HG03064 (cell line): ENCODE data around the gene PSORS1C1.
"Not testable (repeated sequence)": the region's sequence is repeated elsewhere in the genome, so short reads cannot be mapped to it uniquely, and the experiment has no call there.

Experiments used
- ATAC-seq: cut with Tn5 transposase; IDR thresholded peaks from one replicate; pipeline ENCODE4 v1.9.1; 2021; ENCODE audit warnings: low read depth; ENCODE audit not compliant: unreplicated experiment

The PSORS1C1 gene, protein sequence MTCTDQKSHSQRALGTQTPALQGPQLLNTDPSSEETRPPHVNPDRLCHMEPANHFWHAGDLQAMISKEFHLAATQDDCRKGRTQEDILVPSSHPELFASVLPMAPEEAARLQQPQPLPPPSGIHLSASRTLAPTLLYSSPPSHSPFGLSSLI

GRCh38 chr6:31114541-31114878, at the start of gene PSORS1C1:
PSORS1C1 (plus strand) TSS chr6:31114800; CDS start chr6:31129633, 14,833 bp downstream.
- no peak for ATAC-seq

DNA sequence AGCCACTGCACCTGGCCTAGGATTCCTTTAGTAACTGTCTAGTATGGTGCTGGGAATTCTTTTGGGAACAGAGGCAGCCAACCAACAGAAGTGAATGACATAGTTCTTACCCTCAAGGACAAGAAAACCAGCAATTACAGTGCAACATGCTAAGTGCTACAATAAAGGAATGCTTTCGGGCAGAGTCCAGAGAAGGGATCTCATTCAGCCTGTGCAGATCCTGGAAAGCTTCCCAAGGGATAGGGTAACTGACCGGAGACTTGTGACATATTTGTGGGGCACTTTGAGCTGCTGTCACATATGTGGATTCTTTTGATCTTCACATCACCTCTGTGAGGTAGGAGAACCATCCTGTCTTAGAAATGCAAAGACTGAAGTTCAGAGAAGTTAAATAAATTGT, 49.0 kb upstream of the PSORS1C1 start:
- no peak for ATAC-seq

GRCh38 chr6:31067028-31067427, 47.6 kb upstream of the PSORS1C1 start:
- ATAC-seq = not testable (repeated sequence)

DNA sequence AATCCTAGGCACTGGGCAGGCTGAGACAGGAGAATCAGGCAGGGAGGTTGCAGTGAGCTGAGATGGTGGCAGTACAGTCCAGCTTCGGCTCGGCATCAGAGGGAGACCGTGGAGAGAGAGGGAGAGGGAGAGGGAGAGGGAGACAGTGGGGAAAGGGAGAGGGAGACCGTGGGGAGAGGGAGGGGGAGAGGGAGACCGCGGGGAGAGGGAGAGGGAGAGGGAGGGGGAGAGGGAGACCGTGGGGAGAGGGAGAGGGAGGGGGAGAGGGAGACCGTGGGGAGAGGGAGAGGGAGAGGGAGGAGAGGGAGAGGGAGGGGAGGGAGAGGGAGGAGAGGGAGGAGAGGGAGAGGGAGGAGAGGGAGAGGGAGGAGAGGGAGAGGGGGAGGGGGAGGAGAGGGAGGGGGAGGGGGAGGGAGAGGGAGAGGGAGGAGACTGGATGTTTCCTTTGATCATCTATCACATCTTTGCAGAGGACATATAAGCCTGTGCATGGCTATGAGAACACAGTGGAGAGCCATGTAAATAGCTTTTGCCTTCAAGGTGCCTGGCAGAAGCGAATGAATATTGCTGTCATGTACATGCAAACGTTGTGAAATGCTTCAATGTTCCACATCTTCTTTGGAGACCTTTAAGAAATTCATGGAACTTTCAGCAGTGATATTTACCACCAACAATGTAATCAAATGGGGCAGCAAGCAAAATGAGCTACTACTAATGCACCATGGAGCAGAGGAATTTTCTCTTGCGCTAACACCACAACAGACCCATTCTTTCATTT, 46.5 kb upstream of the PSORS1C1 start:
- ATAC-seq = not testable (repeated sequence)

GRCh38 chr6:31068669-31069340, 45.8 kb upstream of the PSORS1C1 start:
- ATAC-seq = no peak

DNA sequence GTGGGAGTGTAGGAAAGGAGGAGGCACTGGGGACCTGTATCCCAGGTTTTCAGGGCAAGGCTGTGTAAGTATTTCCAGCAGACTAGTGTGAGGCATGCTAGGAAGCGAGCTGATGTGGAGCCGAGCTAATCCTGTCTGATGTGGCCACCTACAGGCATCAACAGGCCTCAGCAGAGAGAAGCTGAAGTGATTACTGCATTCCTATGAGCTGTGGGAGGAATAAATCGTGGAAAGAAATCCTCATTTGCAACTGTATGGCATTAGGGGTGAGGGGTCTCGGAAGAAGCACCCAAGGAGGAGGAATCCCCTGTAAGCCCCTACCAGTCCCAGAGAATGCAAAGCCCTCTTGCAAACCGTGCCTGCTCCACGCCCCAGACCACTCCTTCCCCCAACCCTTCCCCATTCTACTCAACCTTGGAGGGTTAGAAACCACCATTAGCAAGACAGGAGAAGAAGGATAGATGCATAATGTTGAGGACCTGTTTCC, 43.8 kb upstream of the PSORS1C1 start:
- no peak for ATAC-seq

DNA sequence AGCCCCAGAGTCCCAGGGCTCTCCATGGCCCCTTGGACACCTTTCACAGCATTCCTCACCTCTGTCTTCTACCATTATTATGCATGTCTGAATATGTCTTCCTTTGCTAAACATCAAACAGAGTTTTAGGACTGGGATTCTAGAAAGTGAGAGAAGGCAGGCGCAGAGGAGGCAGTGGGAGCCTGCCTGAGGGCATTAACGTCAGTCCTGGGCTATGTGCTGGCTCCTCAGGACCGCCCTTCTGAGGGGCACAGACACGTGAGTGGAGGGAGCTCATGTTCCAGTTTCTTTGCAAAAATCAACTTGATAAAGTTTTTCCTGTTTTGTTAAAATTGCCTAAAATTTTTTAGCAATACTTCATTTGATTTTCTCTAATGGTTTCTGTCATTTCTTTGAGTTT, 40.2 kb upstream of the PSORS1C1 start:
- no peak for ATAC-seq

GRCh38 chr6:31075528-31075927, 39.1 kb upstream of the PSORS1C1 start:
- ATAC-seq = no peak

GRCh38 chr6:31076611-31077010, 38.0 kb upstream of the PSORS1C1 start:
- no peak for ATAC-seq

GRCh38 chr6:31079656-31080261, 34.8 kb upstream of the PSORS1C1 start:
- ATAC-seq = no peak

DNA sequence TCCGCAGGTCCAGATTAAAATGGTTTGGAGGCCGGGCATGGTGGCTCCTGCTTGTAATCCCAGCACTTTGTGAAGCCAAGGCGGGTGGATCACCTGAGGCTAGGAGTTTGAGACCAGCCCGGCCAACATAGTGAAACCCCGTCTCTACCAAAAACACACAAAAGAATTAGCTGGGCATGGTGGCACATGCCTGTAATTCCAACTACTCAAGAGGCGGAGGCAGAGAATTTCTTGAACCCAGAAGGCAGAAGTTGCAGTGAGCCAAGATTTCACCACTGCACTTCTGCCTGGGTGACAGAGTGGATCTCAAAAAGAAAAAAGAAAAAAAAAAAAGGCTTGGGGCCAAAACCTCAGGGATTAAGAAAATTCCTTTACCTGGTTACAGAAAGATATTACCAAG, 32.7 kb upstream of the PSORS1C1 start:
- no peak for ATAC-seq

- no peak for ATAC-seq
Measured at GRCh38 chr6:31083742-31084354, 30.8 kb upstream of the PSORS1C1 start.

DNA sequence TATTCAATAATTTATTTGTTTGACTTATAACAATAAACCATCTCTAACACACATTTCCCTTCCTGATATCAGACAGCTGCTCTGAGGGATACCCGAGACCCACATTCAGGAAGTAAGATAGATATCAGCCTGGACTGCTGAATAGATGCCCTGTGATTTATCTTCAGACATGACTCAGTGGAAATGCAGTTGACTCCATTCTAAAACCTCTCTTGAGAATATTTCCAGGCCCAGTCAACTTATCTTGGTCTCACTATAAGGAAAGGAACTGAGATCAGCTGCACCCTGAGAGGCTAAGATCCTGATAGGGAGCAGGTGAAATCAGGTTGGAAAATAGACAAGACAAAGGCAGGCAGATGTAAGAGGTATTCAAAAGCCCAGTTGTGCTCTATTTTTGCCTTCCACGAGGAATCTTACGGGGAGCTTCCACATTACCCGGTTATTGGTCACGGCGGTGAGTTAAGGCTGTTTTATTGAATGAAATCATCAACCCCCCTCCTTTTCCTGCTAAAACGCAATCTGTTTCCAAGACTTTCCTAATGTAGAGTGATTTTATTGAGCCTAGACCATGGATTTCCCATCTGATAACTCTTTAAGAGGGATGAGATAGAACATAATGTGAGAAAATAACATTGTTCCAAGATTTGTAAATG, 27.7 kb upstream of the PSORS1C1 start:
- no peak for ATAC-seq

- no peak for ATAC-seq
Measured at GRCh38 chr6:31087494-31088089, 27.0 kb upstream of the PSORS1C1 start.

DNA sequence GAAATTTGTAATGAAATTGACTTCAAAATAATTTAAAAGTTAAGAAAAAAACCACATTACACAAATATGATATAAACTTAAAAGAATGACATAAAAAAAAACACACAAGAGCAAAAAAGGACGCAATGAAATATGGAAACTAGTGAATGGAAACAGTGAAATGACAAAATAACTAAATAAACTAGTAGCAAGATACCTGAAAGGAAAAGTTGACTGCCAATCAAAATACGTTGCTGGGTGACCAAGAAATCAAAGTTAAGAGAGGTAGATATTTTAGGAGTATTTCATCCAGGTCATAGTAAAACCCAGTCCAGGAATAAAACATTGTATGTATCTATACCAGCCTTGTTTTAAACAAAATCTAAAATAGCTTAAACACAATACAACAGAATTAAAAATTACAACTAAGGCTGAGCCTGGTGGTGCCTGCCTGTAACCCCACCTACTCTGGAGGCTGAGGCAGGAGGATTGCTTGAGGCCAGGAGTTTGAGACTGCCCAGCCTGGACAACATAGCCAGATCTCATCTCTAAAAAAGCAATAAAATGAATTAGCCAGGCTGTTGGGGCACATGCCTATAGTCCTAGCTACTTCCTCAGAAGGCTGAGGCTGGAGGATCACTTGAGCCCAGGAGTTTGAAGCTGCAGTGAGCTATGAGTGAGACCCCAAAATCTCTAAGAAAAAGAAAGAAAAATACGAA, 24.2 kb upstream of the PSORS1C1 start:
- no peak for ATAC-seq

- no peak for ATAC-seq
Measured at GRCh38 chr6:31090973-31091364, 23.6 kb upstream of the PSORS1C1 start.

GRCh38 chr6:31091680-31092079, 22.9 kb upstream of the PSORS1C1 start:
- no peak for ATAC-seq

DNA sequence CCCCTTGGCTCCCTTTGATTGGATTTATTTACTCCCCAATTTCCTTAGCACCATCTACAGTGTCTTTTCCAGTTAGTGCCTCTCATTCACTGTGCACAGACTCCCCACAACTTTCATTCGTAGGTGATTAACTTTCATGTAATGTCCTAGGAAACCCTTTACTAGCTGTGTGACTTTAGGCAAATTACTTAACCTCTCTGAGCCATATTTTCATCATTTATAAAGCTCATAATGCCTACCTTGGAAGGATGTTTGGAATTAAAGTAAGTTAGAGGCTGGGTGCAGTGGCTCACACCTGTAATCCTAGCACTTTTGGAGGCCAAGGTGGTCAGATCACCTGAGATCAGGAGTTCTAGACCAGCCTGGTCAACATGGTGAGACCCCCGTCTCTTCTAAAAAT, 22.4 kb upstream of the PSORS1C1 start:
- no peak for ATAC-seq

DNA sequence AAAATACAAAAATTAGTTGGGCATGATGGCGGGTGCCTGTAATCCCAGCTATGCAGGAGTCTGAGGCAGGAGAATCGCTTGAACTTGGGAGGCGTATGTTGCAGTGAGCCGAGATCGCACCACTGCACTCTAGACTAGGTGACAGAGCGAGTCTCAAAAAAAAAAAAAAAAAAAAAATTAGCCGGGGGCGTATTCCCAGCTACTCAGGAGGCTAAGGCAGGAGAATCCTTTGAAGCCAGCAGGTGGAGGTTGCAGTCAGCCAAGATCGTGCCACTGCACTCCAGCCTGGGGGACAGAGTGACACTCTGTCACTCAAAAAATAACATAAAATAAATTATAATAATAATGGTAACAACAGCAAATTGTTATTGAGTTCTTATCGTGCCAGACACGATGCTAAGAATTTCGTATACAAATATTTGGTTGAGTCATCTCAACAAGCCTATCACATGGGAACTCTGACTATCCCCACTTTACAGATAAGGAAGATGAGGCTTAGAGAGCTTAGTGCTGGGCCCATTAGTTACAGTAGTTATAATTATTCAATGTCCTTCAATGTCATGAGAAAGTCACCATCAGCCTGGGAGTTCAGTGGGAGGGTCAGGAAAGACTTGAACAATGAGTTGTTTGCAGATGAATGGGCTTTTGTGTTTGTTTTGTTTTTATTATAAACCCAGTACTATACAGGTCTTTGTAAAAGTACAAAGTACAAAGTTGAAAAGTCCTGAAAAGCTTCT, 21.7 kb upstream of the PSORS1C1 start:
- ATAC-seq = no peak
